Esophagus squamous epithelium (tissue), 4 donors: ENCODE results near the gene HVCN1.
"Not testable (repeated sequence)": the region's sequence is repeated elsewhere in the genome, so short reads cannot be mapped to it uniquely, and the experiment has no call there.

Source experiments
- POLR2A ChIP-seq, 4 donors: fragments of 450-650 bp; IDR thresholded peaks; one replicate each; pipeline ENCODE4 v1.6.1; 2017; ENCODE audit warnings: antibody characterized with exemption in 4 of 4, mild to moderate bottlenecking in 4 of 4, moderate library complexity in 3 of 4
- TF ChIP-seq, protein P1 (sequence below), 6 experiments: fragments of 450-650 bp in 4 of 6; fragments of 200-600 bp in 2 of 6; sonication (generic) in 2 of 6; IDR thresholded peaks; one replicate each; pipeline ENCODE4 v1.5.1; 2016 to 2019; ENCODE audit warnings: antibody characterized with exemption in 6 of 6, mild to moderate bottlenecking in 4 of 6, moderate library complexity in 4 of 6

DNA sequence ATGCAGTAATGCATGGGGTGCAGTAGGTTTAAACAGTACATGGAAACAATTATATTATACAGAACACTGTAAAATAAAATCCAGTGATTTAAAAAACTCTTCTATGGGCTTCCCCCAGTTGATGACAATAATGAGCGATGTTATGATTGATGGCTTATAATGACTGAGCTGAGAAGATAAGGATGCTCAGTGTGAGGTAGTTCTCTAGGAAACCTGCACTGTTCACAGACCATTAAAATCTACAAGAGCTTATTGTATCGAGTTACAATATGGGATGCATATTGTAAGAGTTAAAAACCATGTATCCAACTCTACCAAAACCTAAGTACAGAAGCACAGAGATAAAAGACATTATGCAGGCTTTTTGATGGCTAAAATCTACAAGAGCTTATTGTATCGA is 34.0 kb upstream of the HVCN1 start:
- TF ChIP-seq, protein P1, sequence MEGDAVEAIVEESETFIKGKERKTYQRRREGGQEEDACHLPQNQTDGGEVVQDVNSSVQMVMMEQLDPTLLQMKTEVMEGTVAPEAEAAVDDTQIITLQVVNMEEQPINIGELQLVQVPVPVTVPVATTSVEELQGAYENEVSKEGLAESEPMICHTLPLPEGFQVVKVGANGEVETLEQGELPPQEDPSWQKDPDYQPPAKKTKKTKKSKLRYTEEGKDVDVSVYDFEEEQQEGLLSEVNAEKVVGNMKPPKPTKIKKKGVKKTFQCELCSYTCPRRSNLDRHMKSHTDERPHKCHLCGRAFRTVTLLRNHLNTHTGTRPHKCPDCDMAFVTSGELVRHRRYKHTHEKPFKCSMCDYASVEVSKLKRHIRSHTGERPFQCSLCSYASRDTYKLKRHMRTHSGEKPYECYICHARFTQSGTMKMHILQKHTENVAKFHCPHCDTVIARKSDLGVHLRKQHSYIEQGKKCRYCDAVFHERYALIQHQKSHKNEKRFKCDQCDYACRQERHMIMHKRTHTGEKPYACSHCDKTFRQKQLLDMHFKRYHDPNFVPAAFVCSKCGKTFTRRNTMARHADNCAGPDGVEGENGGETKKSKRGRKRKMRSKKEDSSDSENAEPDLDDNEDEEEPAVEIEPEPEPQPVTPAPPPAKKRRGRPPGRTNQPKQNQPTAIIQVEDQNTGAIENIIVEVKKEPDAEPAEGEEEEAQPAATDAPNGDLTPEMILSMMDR (IDR thresholded peaks at IDR 0.05) = not testable (repeated sequence)
- not testable (repeated sequence) for TF ChIP-seq POLR2A (IDR thresholded peaks at IDR 0.05)
